ENCODE data around the gene TEX14.
"Not testable (repeated sequence)": the region's sequence is repeated elsewhere in the genome, so short reads cannot be mapped to it uniquely, and the experiment has no call there.

Gene TEX14

GRCh38 chr17:58691701-58692238 lies at the start of gene TEX14:
TEX14 (minus strand) TSS chr17:58692045; CDS start chr17:58652001, 40,044 bp downstream.
- DNase-seq = peak; percentile 94

GRCh38 chr17:58741121-58741625 lies 49.3 kb upstream of the TEX14 start:
- no peak for DNase-seq

- no peak for DNase-seq
Measured at GRCh38 chr17:58734811-58735210, 43.0 kb upstream of the TEX14 start.

- DNase-seq = no peak
Measured at GRCh38 chr17:58734040-58734439, 42.2 kb upstream of the TEX14 start.

GRCh38 chr17:58730937-58731336 lies 39.1 kb upstream of the TEX14 start:
- no peak for DNase-seq

GRCh38 chr17:58728798-58729197 lies 37.0 kb upstream of the TEX14 start:
- DNase-seq = no peak

- DNase-seq = no peak
Measured at GRCh38 chr17:58722696-58723095, 30.9 kb upstream of the TEX14 start.

GRCh38 chr17:58722274-58722673 lies 30.4 kb upstream of the TEX14 start:
- no peak for DNase-seq

GRCh38 chr17:58710948-58711552 lies 19.2 kb upstream of the TEX14 start:
- DNase-seq = peak; percentile 45

GRCh38 chr17:58706351-58707140 lies 14.7 kb upstream of the TEX14 start:
- no peak for DNase-seq

GRCh38 chr17:58703916-58704286 lies 12.1 kb upstream of the TEX14 start:
- no peak for DNase-seq

GRCh38 chr17:58703137-58703915 lies 11.5 kb upstream of the TEX14 start:
- no peak for DNase-seq

GRCh38 chr17:58702708-58703107 lies 10.9 kb upstream of the TEX14 start:
- no peak for DNase-seq

GRCh38 chr17:58702045-58702476 lies 10.2 kb upstream of the TEX14 start:
- no peak for DNase-seq

GRCh38 chr17:58699771-58700170 lies 7.9 kb upstream of the TEX14 start:
- no peak for DNase-seq

- DNase-seq = no peak
Measured at GRCh38 chr17:58694826-58695225, 3.0 kb upstream of the TEX14 start.

- DNase-seq = no peak
Measured at GRCh38 chr17:58694302-58694701, 2.5 kb upstream of the TEX14 start.

- no peak for DNase-seq
Measured at GRCh38 chr17:58693751-58694150, 1.9 kb upstream of the TEX14 start.

GRCh38 chr17:58693208-58693607 lies 1.4 kb upstream of the TEX14 start:
- DNase-seq = no peak

GRCh38 chr17:58692239-58693055 lies 602 bp upstream of the TEX14 start, which contains the start of gene RAD51C:
RAD51C (plus strand) TSS chr17:58692602; CDS start chr17:58692644, 42 bp downstream.
- DNase-seq = peak; percentile 94

GRCh38 chr17:58690033-58690432 lies 1.8 kb downstream of the TEX14 start:
- DNase-seq = not testable (repeated sequence)

- no peak for DNase-seq
Measured at GRCh38 chr17:58688521-58688920, 3.3 kb downstream of the TEX14 start.
